ENCODE data around the gene ZNF333. TPM values are rescaled to one million over a fixed set of nuclear protein-coding genes. Genes with fewer than 3 reads are reported as not detected.

ZNF333 gene
- polyA plus RNA-seq, 1 experiment, result 16.4 TPM

- POLR2A ChIA-PET, result no interaction called here
- CTCF ChIA-PET, result no interaction called here
- Histone ChIP-seq H3K27me3 (ENCODE audit: control insufficient read depth, insufficient read depth, low read length) (0 out of 2 replicates have a peak, but pooled peaks cover 1% of the 10 kb centered on the region), H3K36me3 (ENCODE audit: control insufficient read depth, insufficient read depth, low read length) (no peaks in the 10 kb centered on the region), H3K4me3 (ENCODE audit: low read depth, low read length) (no peak overlapping the region)
- no peak for TF ChIP-seq CTCF (IDR thresholded peaks at IDR 0.05; ENCODE audit: insufficient read depth, low read depth, low read length)
- DNase-seq (ENCODE audit: low read depth), result no peak
These were observed 17.5 kb upstream of the ZNF333 start for GRCh38 chr19:14672188-14672872.

GRCh38 chr19:14673088-14673487 lies 16.8 kb upstream of the ZNF333 start:
- no peak for TF ChIP-seq CTCF (IDR thresholded peaks at IDR 0.05; ENCODE audit: insufficient read depth, low read depth, low read length)
- no peaks in the 10 kb centered on the region for H3K36me3 ChIP-seq (ENCODE audit: control insufficient read depth, insufficient read depth, low read length)
- 0 out of 2 replicates have a peak, but pooled peaks cover 1% of the 10 kb centered on the region for H3K27me3 ChIP-seq (ENCODE audit: control insufficient read depth, insufficient read depth, low read length)
- H3K4me3 ChIP-seq (ENCODE audit: low read depth, low read length), result no peak overlapping the region
- CTCF ChIA-PET, result no interaction called here
- no peak for DNase-seq (ENCODE audit: low read depth)
- POLR2A ChIA-PET, result no interaction called here

GRCh38 chr19:14674764-14675163 lies 15.1 kb upstream of the ZNF333 start, which contains the start of gene ADGRE3:
Gene ADGRE3 (minus strand): TSS chr19:14674844. CDS start chr19:14674770, 74 bp downstream.
- no peak for TF ChIP-seq CTCF (IDR thresholded peaks at IDR 0.05; ENCODE audit: insufficient read depth, low read depth, low read length)
- Histone ChIP-seq H3K27me3 (ENCODE audit: control insufficient read depth, insufficient read depth, low read length) (0 out of 2 replicates have a peak, but pooled peaks cover 1% of the 10 kb centered on the region), H3K36me3 (ENCODE audit: control insufficient read depth, insufficient read depth, low read length) (no peaks in the 10 kb centered on the region), H3K4me3 (ENCODE audit: low read depth, low read length) (no peak within 1 kb of the TSS)
- POLR2A ChIA-PET, result no interaction called here
- CTCF ChIA-PET, result no interaction called here
- DNase-seq (ENCODE audit: low read depth), result no peak

GRCh38 chr19:14676762-14677161 lies 13.1 kb upstream of the ZNF333 start:
- DNase-seq (ENCODE audit: low read depth), result no peak
- no peaks in the 10 kb centered on the region for H3K36me3 ChIP-seq (ENCODE audit: control insufficient read depth, insufficient read depth, low read length)
- POLR2A ChIA-PET, result no interaction called here
- H3K4me3 ChIP-seq (ENCODE audit: low read depth, low read length), result no peak overlapping the region
- CTCF ChIA-PET, result interaction anchor here (0.6 to 1.6 kb wide), 2 partner anchors 10 to 21 kb away, joined by 3 to 4 read pairs; no protein-coding TSS in a partner anchor
- TF ChIP-seq CTCF (IDR thresholded peaks at IDR 0.05; ENCODE audit: insufficient read depth, low read depth, low read length), result no peak
- H3K27me3 ChIP-seq (ENCODE audit: control insufficient read depth, insufficient read depth, low read length), result 0 out of 2 replicates have a peak, but pooled peaks cover 1% of the 10 kb centered on the region

GRCh38 chr19:14677464-14677863 lies 12.4 kb upstream of the ZNF333 start:
- no peak for DNase-seq (ENCODE audit: low read depth)
- Histone ChIP-seq H3K4me3 (ENCODE audit: low read depth, low read length) (no peak overlapping the region), H3K36me3 (ENCODE audit: control insufficient read depth, insufficient read depth, low read length) (no peaks in the 10 kb centered on the region), H3K27me3 (ENCODE audit: control insufficient read depth, insufficient read depth, low read length) (0 out of 2 replicates have a peak, but pooled peaks cover 1% of the 10 kb centered on the region)
- TF ChIP-seq CTCF (IDR thresholded peaks at IDR 0.05; ENCODE audit: insufficient read depth, low read depth, low read length), result no peak
- ChIA-PET POLR2A (no interaction called here), CTCF (interaction anchor here (0.6 to 1.6 kb wide), 2 partner anchors 9 to 20 kb away, joined by 3 to 4 read pairs; no protein-coding TSS in a partner anchor)

All from BJ (cell line).